Melanocyte of skin (primary cell): ENCODE measurements around the gene MPLKIP. TPM values are rescaled to one million over a fixed set of nuclear protein-coding genes. Genes with fewer than 3 reads are reported as not detected.

Experiments
- small RNA-seq, 2 donors: library from RNA; depleted of rRNA; stranded (forward); fragments of <200 nt; gene quantifications; one replicate each; pipeline ENCODE3, GENCODE V24; 2012
- total RNA-seq, 2 donors: library from RNA; depleted of rRNA; stranded (reverse); fragments of >200 nt; gene quantifications; 2 replicates each; pipeline ENCODE4 v1.2.3, GENCODE V29; 2012

Gene MPLKIP
- total RNA-seq = 10 to 100 TPM in 1 of 2 donors, 1 to 10 TPM in 1; 8.6 to 11.7 TPM

DNA sequence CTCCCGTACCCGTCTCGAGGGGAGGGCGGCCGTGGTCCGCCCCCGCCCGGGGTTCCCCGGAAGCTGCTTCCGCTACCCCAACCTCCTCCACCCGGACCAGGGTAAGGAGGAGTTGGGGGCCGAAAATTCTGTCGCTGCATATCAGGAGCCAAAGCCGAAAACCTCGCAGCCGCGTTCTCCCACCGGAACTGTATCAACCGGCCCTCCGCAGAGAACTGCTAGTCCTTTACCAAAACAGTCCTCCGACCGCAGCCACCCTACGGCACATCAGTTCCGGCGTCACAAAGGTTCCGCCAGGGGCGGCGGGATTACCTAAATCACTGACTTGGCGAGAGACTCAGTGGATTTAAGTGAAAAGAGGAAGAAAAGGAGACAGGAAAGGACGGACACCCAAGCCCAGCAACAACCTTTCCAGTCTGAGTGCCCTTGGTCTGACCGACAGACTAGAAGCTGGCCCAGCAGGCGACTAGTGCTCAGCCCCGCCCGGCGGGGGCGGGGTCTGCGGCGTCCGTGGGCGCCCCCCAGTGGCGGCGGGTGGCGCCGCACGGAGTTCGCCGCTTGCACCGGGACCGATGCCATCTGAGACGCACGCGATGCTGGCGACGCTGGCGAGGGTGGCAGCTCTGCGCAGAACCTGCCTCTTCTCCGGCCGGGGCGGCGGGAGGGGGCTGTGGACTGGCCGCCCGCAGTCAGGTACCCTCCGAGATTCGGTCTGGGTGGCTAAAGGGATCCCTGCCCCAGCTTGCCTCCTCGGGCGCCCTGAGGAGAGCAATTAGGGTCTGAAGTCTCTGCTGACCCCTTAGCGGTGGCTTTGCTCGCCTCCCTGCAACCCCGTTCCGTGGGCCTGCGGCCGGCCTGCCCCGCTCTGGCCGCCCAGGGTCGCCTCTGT lies at the start of gene MPLKIP, which contains the start of gene SUGCT:
Gene MPLKIP, minus strand, starts transcription at position 195 of the 889 bp plus-strand sequence. Its CDS starts 55 bp downstream, at position 140.
Gene SUGCT, plus strand, starts transcription at position 578 of the 889 bp plus-strand sequence.

Small RNA genes within 50 kb of the gene (small RNA-seq; reads per million reads assigned to genes)
- gene AC006023.1 = 0 reads per million in 2 donors
- gene AC006023.2 = 0 reads per million in 2 donors

Other genes starting within 250 kb of the MPLKIP start
- gene CDK13, start 184.4 kb downstream of the MPLKIP start, total RNA-seq = 10 to 100 TPM; 41.6 to 49.3 TPM
- 1 to 10 TPM; 3.7 to 5.2 TPM for gene SUGCT, start 383 bp upstream of the MPLKIP start, total RNA-seq